ENCODE measurements around the gene SMAD6. TPM values are rescaled to one million over a fixed set of nuclear protein-coding genes. Genes with fewer than 3 reads are reported as not detected.

SMAD6 gene
- total and polyA plus RNA-seq, 2 experiments from 2014 or later, result 26.6 to 35.4 TPM

- DNase-seq (ENCODE audit: low spot score), result no peak
- Histone ChIP-seq H3K36me3 (replicated peaks; ENCODE audit: insufficient read depth, low read depth) (no peaks in the 10 kb centered on the region), H3K27ac (no peak overlapping the region), H2AFZ (no peak overlapping the region), H4K20me1 (ENCODE audit: insufficient read depth, poor library complexity, severe bottlenecking) (no peaks in the 10 kb centered on the region), H3K4me3 (no peak overlapping the region), H3K79me2 (no peaks in the 10 kb centered on the region), H3K4me1 (ENCODE audit: insufficient read depth) (no peaks in the 10 kb centered on the region), H3K4me2 (no peak overlapping the region), H3K9me3 (ENCODE audit: low read depth) (no peaks in the 10 kb centered on the region), H3K9me2 (replicated peaks; ENCODE audit: insufficient read depth) (no peaks in the 10 kb centered on the region), H3K27me3 (no peaks in the 10 kb centered on the region)
- 93% methylated on average over 3 of the region's 3 CpGs for WGBS (ENCODE audit: low lambda C conversion rate, missing lambda C conversion rate)
- TF ChIP-seq, protein P1, sequence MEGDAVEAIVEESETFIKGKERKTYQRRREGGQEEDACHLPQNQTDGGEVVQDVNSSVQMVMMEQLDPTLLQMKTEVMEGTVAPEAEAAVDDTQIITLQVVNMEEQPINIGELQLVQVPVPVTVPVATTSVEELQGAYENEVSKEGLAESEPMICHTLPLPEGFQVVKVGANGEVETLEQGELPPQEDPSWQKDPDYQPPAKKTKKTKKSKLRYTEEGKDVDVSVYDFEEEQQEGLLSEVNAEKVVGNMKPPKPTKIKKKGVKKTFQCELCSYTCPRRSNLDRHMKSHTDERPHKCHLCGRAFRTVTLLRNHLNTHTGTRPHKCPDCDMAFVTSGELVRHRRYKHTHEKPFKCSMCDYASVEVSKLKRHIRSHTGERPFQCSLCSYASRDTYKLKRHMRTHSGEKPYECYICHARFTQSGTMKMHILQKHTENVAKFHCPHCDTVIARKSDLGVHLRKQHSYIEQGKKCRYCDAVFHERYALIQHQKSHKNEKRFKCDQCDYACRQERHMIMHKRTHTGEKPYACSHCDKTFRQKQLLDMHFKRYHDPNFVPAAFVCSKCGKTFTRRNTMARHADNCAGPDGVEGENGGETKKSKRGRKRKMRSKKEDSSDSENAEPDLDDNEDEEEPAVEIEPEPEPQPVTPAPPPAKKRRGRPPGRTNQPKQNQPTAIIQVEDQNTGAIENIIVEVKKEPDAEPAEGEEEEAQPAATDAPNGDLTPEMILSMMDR (IDR thresholded peaks at IDR 0.05; ENCODE audit: poor library complexity), result no peak
- TF ChIP-seq EZH2 (IDR thresholded peaks at IDR 0.05; ENCODE audit: borderline replicate concordance), result no peak
- no peak for TF ChIP-seq EZH2phosphoT487 (IDR thresholded peaks at IDR 0.05; ENCODE audit: low read depth, severe bottlenecking, unreplicated experiment)
Observed at GRCh38 chr15:66663664-66664063, 38.4 kb upstream of the SMAD6 start.

DNA sequence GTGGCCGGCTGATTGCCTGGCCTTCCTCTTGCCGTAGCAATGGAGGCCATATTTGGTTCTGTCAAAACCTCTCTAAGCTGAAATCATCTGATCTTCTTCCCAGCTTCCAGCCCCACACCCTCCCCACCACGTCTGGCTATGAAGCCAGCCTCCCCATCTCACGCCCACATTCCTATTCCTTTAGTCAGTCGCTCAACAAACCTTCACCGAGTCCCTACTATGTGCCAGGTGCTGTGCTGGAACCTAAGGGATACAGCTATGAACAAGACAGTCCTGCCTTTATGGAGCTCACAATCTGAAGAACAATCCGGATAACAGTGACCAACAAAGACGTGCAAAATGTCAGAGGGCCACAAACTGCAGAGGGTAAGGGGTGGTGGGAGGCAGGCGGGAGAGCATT lies 31.9 kb upstream of the SMAD6 start:
- WGBS (ENCODE audit: low lambda C conversion rate, missing lambda C conversion rate), result 73% methylated on average over 9 of the region's 9 CpGs
- no peak for DNase-seq (ENCODE audit: low spot score)
- TF ChIP-seq EZH2phosphoT487 (IDR thresholded peaks at IDR 0.05; ENCODE audit: low read depth, severe bottlenecking, unreplicated experiment) (no peak), EZH2 (IDR thresholded peaks at IDR 0.05; ENCODE audit: borderline replicate concordance) (no peak)
- TF ChIP-seq, protein P1 (IDR thresholded peaks at IDR 0.05; ENCODE audit: poor library complexity), result no peak
- no peaks in the 10 kb centered on the region for H3K9me3 ChIP-seq (ENCODE audit: low read depth)
- no peaks in the 10 kb centered on the region for H3K4me1 ChIP-seq (ENCODE audit: insufficient read depth)
- no peaks in the 10 kb centered on the region for H3K36me3 ChIP-seq (replicated peaks; ENCODE audit: insufficient read depth, low read depth)
- no peak overlapping the region for H3K4me2 ChIP-seq
- no peak overlapping the region for H2AFZ ChIP-seq
- no peak overlapping the region for H3K4me3 ChIP-seq
- no peaks in the 10 kb centered on the region for H4K20me1 ChIP-seq (ENCODE audit: insufficient read depth, poor library complexity, severe bottlenecking)
- H3K27me3 ChIP-seq, result no peaks in the 10 kb centered on the region
- no peaks in the 10 kb centered on the region for H3K79me2 ChIP-seq
- H3K27ac ChIP-seq, result no peak overlapping the region
- H3K9me2 ChIP-seq (replicated peaks; ENCODE audit: insufficient read depth), result no peaks in the 10 kb centered on the region

DNA sequence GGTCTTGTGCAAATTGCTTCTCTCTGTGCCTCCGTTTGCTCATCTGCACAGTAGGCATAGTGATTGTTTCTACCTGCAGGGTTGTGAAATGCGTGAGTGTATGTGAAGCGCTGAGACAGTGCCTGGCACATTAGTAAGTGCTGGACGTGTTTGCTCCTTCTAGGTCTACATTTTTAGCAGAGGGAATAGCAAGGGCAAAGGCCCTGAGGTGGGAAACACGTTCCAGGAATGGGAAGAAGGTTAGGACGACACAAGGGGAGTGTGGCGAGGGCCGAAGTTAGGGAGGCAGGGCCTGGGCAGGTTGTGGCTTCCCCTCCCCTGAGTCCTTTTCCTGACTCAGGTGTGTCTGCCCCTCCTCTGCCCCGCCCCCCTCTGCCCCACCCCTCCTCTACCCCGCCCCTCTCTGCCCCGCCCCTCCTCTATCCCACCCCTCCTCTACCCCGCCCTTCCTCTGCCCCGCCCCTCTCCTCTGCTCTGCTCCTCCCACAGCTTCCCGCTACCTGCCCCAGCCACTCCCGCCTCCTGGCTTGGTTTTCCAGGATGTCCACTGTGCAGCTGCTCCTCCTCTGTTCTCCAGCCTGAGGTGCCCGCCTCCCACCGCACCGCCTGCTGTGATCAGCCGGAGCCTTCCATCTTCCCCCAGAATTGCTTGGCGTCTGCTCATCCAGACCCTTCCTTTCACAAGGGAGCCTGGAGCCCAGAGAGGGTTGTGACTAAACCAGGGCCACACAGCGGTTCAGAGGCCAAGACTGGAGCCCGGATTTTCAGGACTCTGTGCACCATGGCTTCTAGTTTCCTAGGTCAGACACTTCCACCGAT lies 31.1 kb upstream of the SMAD6 start:
- H3K36me3 ChIP-seq (replicated peaks; ENCODE audit: insufficient read depth, low read depth), result no peaks in the 10 kb centered on the region
- H4K20me1 ChIP-seq (ENCODE audit: insufficient read depth, poor library complexity, severe bottlenecking), result no peaks in the 10 kb centered on the region
- no peaks in the 10 kb centered on the region for H3K9me2 ChIP-seq (replicated peaks; ENCODE audit: insufficient read depth)
- no peaks in the 10 kb centered on the region for H3K4me1 ChIP-seq (ENCODE audit: insufficient read depth)
- peak overlapping the region; percentile 40 for H3K27ac ChIP-seq
- no peak overlapping the region for H3K4me2 ChIP-seq
- no peaks in the 10 kb centered on the region for H3K27me3 ChIP-seq
- H3K79me2 ChIP-seq, result no peaks in the 10 kb centered on the region
- no peak overlapping the region for H3K4me3 ChIP-seq
- DNase-seq (ENCODE audit: low spot score), result peak; percentile 79
- WGBS (ENCODE audit: low lambda C conversion rate, missing lambda C conversion rate), result 53% methylated on average over 16 of the region's 23 CpGs
- TF ChIP-seq EZH2phosphoT487 (IDR thresholded peaks at IDR 0.05; ENCODE audit: low read depth, severe bottlenecking, unreplicated experiment) (no peak), EZH2 (IDR thresholded peaks at IDR 0.05; ENCODE audit: borderline replicate concordance) (no peak)
- TF ChIP-seq, protein P1 (IDR thresholded peaks at IDR 0.05; ENCODE audit: poor library complexity), result no peak
- no peaks in the 10 kb centered on the region for H3K9me3 ChIP-seq (ENCODE audit: low read depth)
- peak overlapping the region; percentile 49 for H2AFZ ChIP-seq

Measured in hepatocyte (in vitro differentiated cells).